Measurements from ENCODE around the gene SARNP. TPM values are rescaled to one million over a fixed set of nuclear protein-coding genes. Genes with fewer than 3 reads are reported as not detected.

SARNP gene
- total RNA-seq, 2 donors from 2014 or later, result 39.1 to 49.2 TPM

- Histone ChIP-seq H3K27ac (peak overlapping the region; percentile 92 to 95), H3K36me3 (no peaks in the 10 kb centered on the region), H3K4me3 (peak overlapping the region; percentile 78), H3K9me3 (no peaks in the 10 kb centered on the region), H3K4me1 (ENCODE audit: control insufficient read depth in 1 of 2, low read depth in 2 of 2) (peaks cover 69 to 85% of the 10 kb centered on the region in 2 donors), H3K27me3 (replicated peaks; ENCODE audit: insufficient read depth) (no peaks in the 10 kb centered on the region)
- TF ChIP-seq CTCF (IDR thresholded peaks at IDR 0.05), result no peak
- no peak for DNase-seq (ENCODE audit: low spot score)
- no peak for ATAC-seq (ENCODE audit: insufficient number of reproducible peaks, low FRiP score, low read depth)
Observed at GRCh38 chr12:55715169-55715764, 102.3 kb downstream of the SARNP start.

GRCh38 chr12:55713721-55714120 is 103.8 kb downstream of the SARNP start:
- no peaks in the 10 kb centered on the region for H3K27me3 ChIP-seq (replicated peaks; ENCODE audit: insufficient read depth)
- H3K27ac ChIP-seq, result peak overlapping the region; percentile 90 to 92
- ATAC-seq (ENCODE audit: insufficient number of reproducible peaks, low FRiP score, low read depth) (no peak), DNase-seq (ENCODE audit: low spot score) (no peak)
- H3K4me1 ChIP-seq (ENCODE audit: control insufficient read depth in 1 of 2, low read depth in 2 of 2), result peaks cover 63 to 86% of the 10 kb centered on the region in 2 donors
- TF ChIP-seq CTCF (IDR thresholded peaks at IDR 0.05), result no peak
- H3K9me3 ChIP-seq, result no peaks in the 10 kb centered on the region
- no peaks in the 10 kb centered on the region for H3K36me3 ChIP-seq
- no peak overlapping the region for H3K4me3 ChIP-seq

GRCh38 chr12:55712700-55713415 is 104.7 kb downstream of the SARNP start:
- ATAC-seq (ENCODE audit: insufficient number of reproducible peaks, low FRiP score, low read depth) (no peak), DNase-seq (ENCODE audit: low spot score) (no peak)
- no peaks in the 10 kb centered on the region for H3K36me3 ChIP-seq
- peaks cover 59 to 85% of the 10 kb centered on the region in 2 donors for H3K4me1 ChIP-seq (ENCODE audit: control insufficient read depth in 1 of 2, low read depth in 2 of 2)
- H3K27me3 ChIP-seq (replicated peaks; ENCODE audit: insufficient read depth), result no peaks in the 10 kb centered on the region
- no peaks in the 10 kb centered on the region for H3K9me3 ChIP-seq
- H3K27ac ChIP-seq, result peak overlapping the region; percentile 90 to 92
- no peak for TF ChIP-seq CTCF (IDR thresholded peaks at IDR 0.05)
- peak overlapping the region; percentile 53 for H3K4me3 ChIP-seq

- Histone ChIP-seq H3K4me3 (peak overlapping the region; percentile 53), H3K27ac (peak overlapping the region; percentile 90 to 92), H3K27me3 (replicated peaks; ENCODE audit: insufficient read depth) (no peaks in the 10 kb centered on the region), H3K9me3 (no peaks in the 10 kb centered on the region), H3K4me1 (ENCODE audit: control insufficient read depth in 1 of 2, low read depth in 2 of 2) (peaks cover 50 to 76% of the 10 kb centered on the region in 2 donors), H3K36me3 (no peaks in the 10 kb centered on the region)
- no peak for DNase-seq (ENCODE audit: low spot score)
- TF ChIP-seq CTCF (IDR thresholded peaks at IDR 0.05), result no peak
- no peak for ATAC-seq (ENCODE audit: insufficient number of reproducible peaks, low FRiP score, low read depth)
Observed at GRCh38 chr12:55711786-55712553, 105.6 kb downstream of the SARNP start.

GRCh38 chr12:55708695-55709233 is 108.8 kb downstream of the SARNP start:
- no peak for TF ChIP-seq CTCF (IDR thresholded peaks at IDR 0.05)
- Histone ChIP-seq H3K27ac (peak overlapping the region; percentile 90 to 92), H3K9me3 (no peaks in the 10 kb centered on the region), H3K36me3 (no peaks in the 10 kb centered on the region), H3K27me3 (replicated peaks; ENCODE audit: insufficient read depth) (no peaks in the 10 kb centered on the region), H3K4me1 (ENCODE audit: control insufficient read depth in 1 of 2, low read depth in 2 of 2) (peaks cover 35 to 56% of the 10 kb centered on the region in 2 donors), H3K4me3 (peak overlapping the region; percentile 90)
- DNase-seq (ENCODE audit: low spot score) (no peak), ATAC-seq (ENCODE audit: insufficient number of reproducible peaks, low FRiP score, low read depth) (no peak)
